Esophagus muscularis mucosa (tissue), 3 donors: ENCODE data around the gene MST1R.

Experiments used
- CTCF ChIP-seq, 3 experiments: fragments of 200-600 bp in 2 of 3; fragments of 450-650 bp in 1 of 3; sonication (generic) in 2 of 3; IDR thresholded peaks; one replicate each; pipeline ENCODE4 v1.5.1; 2017 to 2019; ENCODE audit warnings: antibody characterized with exemption in 3 of 3, mild to moderate bottlenecking in 2 of 3, moderate library complexity in 1 of 3
- POLR2AphosphoS5 ChIP-seq, 2 donors: sonication (generic); formaldehyde crosslinking; IDR thresholded peaks; one replicate each; pipeline ENCODE4 v1.6.1; 2017; ENCODE audit warnings: antibody characterized with exemption in 2 of 2

DNA sequence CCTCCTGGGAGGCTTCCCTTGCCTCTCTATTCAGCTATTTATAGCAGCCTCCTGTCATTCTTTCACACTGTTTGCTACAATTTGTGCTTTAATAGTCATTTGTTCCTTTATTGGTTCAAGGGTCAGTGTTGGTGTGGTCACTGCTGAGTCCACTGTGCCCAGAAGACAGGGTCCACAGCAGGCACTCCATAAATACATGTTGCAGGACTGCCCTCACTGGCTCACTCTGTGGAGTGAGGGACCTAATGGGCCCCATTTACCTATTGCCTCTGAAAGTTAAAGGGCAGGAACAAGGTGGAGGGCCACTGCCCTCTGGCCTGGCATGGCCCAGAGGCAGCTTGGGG is 16.8 kb downstream of the MST1R start:
- TF ChIP-seq CTCF (IDR thresholded peaks at IDR 0.05) (no peak), POLR2AphosphoS5 (IDR thresholded peaks at IDR 0.05) (no peak)
